Peyer's patch (tissue), 4 donors: Measurements from ENCODE around the gene SYTL5. TPM values are rescaled to one million over a fixed set of nuclear protein-coding genes. Genes with fewer than 3 reads are reported as not detected.

Experiments used
- DNase-seq, 3 donors: peaks; one replicate each; pipeline ENCODE4 v3.0.0-alpha.2; 2017 to 2019
- H3K27ac ChIP-seq, 4 donors: fragments of 200-600 bp; sonication (generic); one replicate each; pipeline ENCODE4 v1.5.1; 2016 to 2019
- H3K27me3 ChIP-seq, 2 donors: fragments of 200-600 bp; sonication (generic); one replicate each; pipeline ENCODE4 v1.5.1; 2019
- H3K36me3 ChIP-seq, 3 donors: fragments of 200-600 bp; sonication (generic); one replicate each; pipeline ENCODE4 v1.5.1; 2016 to 2019
- H3K4me1 ChIP-seq, 4 donors: fragments of 200-600 bp; sonication (generic); one replicate each; pipeline ENCODE4 v1.5.1; 2016 to 2019
- H3K4me3 ChIP-seq, 4 donors: fragments of 200-600 bp; sonication (generic); 1 replicate in 3 of 4; 2 replicates in 1 of 4; pipeline ENCODE4 v1.5.1; 2016 to 2019; ENCODE audit warnings: mild to moderate bottlenecking in 1 of 4
- H3K9me3 ChIP-seq, 4 donors: fragments of 200-600 bp; sonication (generic); one replicate each; pipeline ENCODE4 v1.5.1; 2016 to 2019; ENCODE audit warnings: mild to moderate bottlenecking in 1 of 4
- CTCF ChIP-seq, 6 experiments: fragments of 450-650 bp in 4 of 6; fragments of 200-600 bp in 2 of 6; sonication (generic) in 1 of 6; IDR thresholded peaks; one replicate each; pipeline ENCODE4 v1.5.1; 2017 to 2019; ENCODE audit warnings: antibody characterized with exemption in 6 of 6, mild to moderate bottlenecking in 3 of 6, moderate library complexity in 1 of 6
- POLR2A ChIP-seq, 2 donors: fragments of 450-650 bp; IDR thresholded peaks; one replicate each; pipeline ENCODE4 v1.5.1; 2017; ENCODE audit warnings: antibody characterized with exemption in 2 of 2, mild to moderate bottlenecking in 2 of 2, moderate library complexity in 2 of 2
- total RNA-seq, 4 donors: library from RNA; depleted of rRNA; stranded (reverse); fragments of >200 nt; gene quantifications; one replicate each; pipeline ENCODE4 v1.1.0, GENCODE V29; 2016

The SYTL5 gene
- total RNA-seq, 4 donors from 2014 or later: 1.7 to 7.5 (median 3.6) TPM

- DNase-seq: no peak
- H3K4me1 ChIP-seq: no peaks in the 10 kb centered on the region
- H3K27ac ChIP-seq: no peak overlapping the region
- H3K36me3 ChIP-seq: no peaks in the 10 kb centered on the region
- no peaks in the 10 kb centered on the region for H3K27me3 ChIP-seq
- no peak overlapping the region for H3K4me3 ChIP-seq
- TF ChIP-seq CTCF (IDR thresholded peaks at IDR 0.05) (no peak), POLR2A (IDR thresholded peaks at IDR 0.05) (no peak)
- H3K9me3 ChIP-seq: no peaks in the 10 kb centered on the region
Observed at GRCh38 chrX:38089173-38089982, 83.0 kb downstream of the SYTL5 start.

- Histone ChIP-seq H3K4me1 (no peaks in the 10 kb centered on the region), H3K4me3 (no peak overlapping the region), H3K9me3 (no peaks in the 10 kb centered on the region), H3K36me3 (no peaks in the 10 kb centered on the region), H3K27ac (no peak overlapping the region), H3K27me3 (no peaks in the 10 kb centered on the region)
- no peak for DNase-seq
- TF ChIP-seq POLR2A (IDR thresholded peaks at IDR 0.05) (no peak), CTCF (IDR thresholded peaks at IDR 0.05) (no peak)
Observed at GRCh38 chrX:38095971-38096529, 89.7 kb downstream of the SYTL5 start.

- TF ChIP-seq POLR2A (IDR thresholded peaks at IDR 0.05) (no peak), CTCF (IDR thresholded peaks at IDR 0.05) (no peak)
- H3K27ac ChIP-seq: no peak overlapping the region
- no peaks in the 10 kb centered on the region for H3K4me1 ChIP-seq
- no peaks in the 10 kb centered on the region for H3K9me3 ChIP-seq
- no peaks in the 10 kb centered on the region for H3K36me3 ChIP-seq
- H3K27me3 ChIP-seq: no peaks in the 10 kb centered on the region
- no peak overlapping the region for H3K4me3 ChIP-seq
- no peak for DNase-seq
Observed at GRCh38 chrX:38099688-38100087, 93.3 kb downstream of the SYTL5 start.

GRCh38 chrX:38102240-38102639 lies 95.9 kb downstream of the SYTL5 start:
- no peak overlapping the region for H3K27ac ChIP-seq
- no peaks in the 10 kb centered on the region for H3K36me3 ChIP-seq
- DNase-seq: no peak
- no peak overlapping the region for H3K4me3 ChIP-seq
- no peaks in the 10 kb centered on the region for H3K9me3 ChIP-seq
- H3K27me3 ChIP-seq: no peaks in the 10 kb centered on the region
- TF ChIP-seq CTCF (IDR thresholded peaks at IDR 0.05) (no peak), POLR2A (IDR thresholded peaks at IDR 0.05) (no peak)
- H3K4me1 ChIP-seq: no peaks in the 10 kb centered on the region

GRCh38 chrX:38102875-38103274 lies 96.5 kb downstream of the SYTL5 start:
- no peak for DNase-seq
- no peaks in the 10 kb centered on the region for H3K27me3 ChIP-seq
- no peaks in the 10 kb centered on the region for H3K4me1 ChIP-seq
- TF ChIP-seq CTCF (IDR thresholded peaks at IDR 0.05): no peak
- no peak for TF ChIP-seq POLR2A (IDR thresholded peaks at IDR 0.05)
- H3K27ac ChIP-seq: no peak overlapping the region
- H3K4me3 ChIP-seq: no peak overlapping the region
- H3K9me3 ChIP-seq: no peaks in the 10 kb centered on the region
- H3K36me3 ChIP-seq: no peaks in the 10 kb centered on the region
